Motor neuron (in vitro differentiated cells): Measurements from ENCODE around the gene TMED10. TPM values are rescaled to one million over a fixed set of nuclear protein-coding genes. Genes with fewer than 3 reads are reported as not detected.

Experiments
- ATAC-seq, 8 experiments: fragments of 200-7000 bp; cut with Tn5 transposase; replicated peaks in 6 of 8; 2 replicates each; pipeline ENCODE4 v1.8.0; 2021; ENCODE audit warnings: mild to moderate bottlenecking in 8 of 8, moderate library complexity in 8 of 8
- H3K27ac ChIP-seq, 2 donors: fragments of 250-450 bp; sonication (Bioruptor Pico); 2 replicates each; pipeline ENCODE4 v1.9.0; 2021; ENCODE audit warnings: antibody characterized with exemption in 2 of 2, mild to moderate bottlenecking in 2 of 2, moderate library complexity in 1 of 2
- H3K4me1 ChIP-seq, 2 donors: fragments of 250-450 bp; sonication (Bioruptor Pico); replicated peaks in 1 of 2; 2 replicates each; pipeline ENCODE4 v1.6.1; 2021; ENCODE audit warnings: antibody characterized with exemption in 2 of 2, mild to moderate bottlenecking in 2 of 2, moderate library complexity in 1 of 2
- H3K4me3 ChIP-seq, 5 donors: fragments of 250-450 bp; sonication (Bioruptor Pico); 2 replicates each; pipeline ENCODE4 v1.9.0; 2021; ENCODE audit warnings: antibody characterized with exemption in 5 of 5, mild to moderate bottlenecking in 5 of 5, moderate library complexity in 4 of 5
- WGBS, 10 experiments: fragments of 450-650 bp; shearing (Covaris generic); methylation state at CpG; one replicate each; pipeline ENCODE4 v1.0.0; 2022; 5-methylcytosine and 5-hydroxymethylcytosine counted together
- in situ Hi-C, 9 experiments: fragments of 400-800 bp; cut with MboI; loops; one replicate each; pipeline ENCODE4 v1.15.0; 2021; ENCODE audit warnings: low sequenced_read_pairs in 9 of 9, low pct_unique_long_range_greater_than_20kb in 2 of 9; ENCODE audit not compliant: unreplicated experiment in 9 of 9
- total RNA-seq, 8 experiments: library from RNA; unstranded; fragments of 300-600 nt; gene quantifications; 2 replicates each; pipeline versions ENCODE4 v1.2.3 to v1.2.4, GENCODE V29; 2022

Gene TMED10
- total RNA-seq = 100 to 1,000 TPM in 4 of 8 experiments, 10 to 100 TPM in 4; 76.0 to 299 (median 119) TPM

DNA sequence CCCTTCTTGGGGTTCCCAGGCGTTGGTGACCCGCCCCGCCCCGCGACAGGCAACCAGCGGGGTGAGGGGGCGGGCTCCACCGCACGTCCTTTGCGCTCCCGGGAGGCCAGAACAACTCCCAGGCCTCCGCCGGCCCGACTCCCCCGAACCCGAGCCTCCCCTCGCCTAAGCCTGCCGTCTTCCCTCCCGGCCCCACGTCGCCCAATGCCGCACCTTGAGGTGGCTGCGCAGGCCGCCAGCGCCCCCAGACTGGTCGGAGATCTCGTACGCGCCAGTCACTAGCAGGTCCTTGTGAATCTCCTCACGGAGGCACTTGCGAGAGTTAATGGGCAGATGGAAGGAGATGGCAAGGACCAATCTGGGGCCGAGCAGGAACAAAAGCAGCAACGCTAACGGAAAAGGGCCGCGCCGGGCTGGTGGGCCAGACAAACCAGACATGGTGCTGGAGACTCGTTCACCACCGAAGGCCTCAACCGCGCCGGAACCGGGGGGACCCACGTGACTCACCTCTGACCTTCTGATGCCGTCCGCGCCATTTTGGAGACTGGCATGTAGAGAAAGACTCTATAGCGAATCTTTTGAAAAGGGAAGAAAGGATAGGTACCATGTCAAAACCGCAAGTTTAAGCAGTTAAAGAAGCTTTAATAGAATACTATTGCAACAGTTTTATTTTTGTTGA lies at the start of gene TMED10:
TMED10 (minus strand) TSS at position 471 of the 679 bp plus-strand sequence; CDS start at position 438, 33 bp downstream.
- peaks cover 3 to 11% of the 10 kb centered on the region in 2 donors for H3K4me1 ChIP-seq

DNA sequence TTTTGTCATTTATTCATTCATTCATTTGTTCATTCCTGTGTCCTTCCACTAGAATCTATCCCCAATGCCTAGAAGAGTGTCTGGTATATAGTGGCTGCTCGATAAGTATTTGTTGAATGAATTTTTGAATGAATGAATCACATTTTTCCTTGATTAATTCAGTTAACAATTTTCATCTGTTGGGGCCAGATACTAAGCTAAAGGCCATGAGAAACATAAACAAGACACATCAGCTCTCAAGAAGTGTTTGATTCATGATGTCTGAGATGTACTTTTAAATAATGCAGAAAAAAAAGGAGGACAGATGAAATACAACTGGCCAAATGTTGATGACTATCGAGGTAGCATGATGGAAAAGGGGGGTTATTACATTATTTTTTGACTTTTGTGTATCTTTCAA lies 48.1 kb upstream of the TMED10 start:
- WGBS, 10 experiments = 13 to 100% (median 68%) methylated on average over 1 to 2 of the region's 2 CpGs
- no peak overlapping the region for H3K27ac ChIP-seq
- ATAC-seq = no peak
- peaks cover 0 to 2% of the 10 kb centered on the region in 2 donors for H3K4me1 ChIP-seq
- H3K4me3 ChIP-seq = no peak overlapping the region
- in situ Hi-C loops = no loop called here

More for the DNA sequence above, at the start of gene TMED10:
- H3K27ac ChIP-seq = peak within 1 kb of the TSS; percentile 97
- H3K4me3 ChIP-seq = peak within 1 kb of the TSS; percentile 62 to 86 (median 84)
- in situ Hi-C loops = no loop called here
- peak; percentile 79 to 91 (median 87) for ATAC-seq
- WGBS, 10 experiments = 0% methylated on average over 1 to 19 of the region's 49 CpGs; no CpG with 5 or more reads in 4 of the 10 experiments

DNA sequence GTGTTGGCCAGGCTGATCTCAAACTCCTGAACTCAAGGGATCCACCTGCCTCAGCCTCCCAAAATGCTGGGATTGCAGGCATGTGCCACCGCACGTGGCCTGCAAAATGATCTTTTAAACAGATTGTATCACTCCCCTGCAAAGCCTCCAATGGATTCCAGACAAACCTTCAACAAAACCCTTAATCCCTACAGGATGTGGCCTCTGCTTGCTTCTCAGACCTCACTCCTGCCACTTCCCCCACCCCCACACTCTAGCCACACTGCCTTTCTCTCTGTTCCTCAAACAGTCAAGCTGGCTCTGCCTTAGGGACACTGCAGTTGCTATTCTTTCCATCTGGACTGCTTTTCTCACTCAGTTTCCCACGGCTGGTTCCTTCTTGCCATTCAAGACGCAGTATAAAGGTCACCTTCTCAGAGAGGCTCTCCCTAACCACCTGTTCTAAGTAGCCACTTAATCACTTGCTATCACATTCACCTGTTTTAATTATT lies 47.3 kb upstream of the TMED10 start:
- Histone ChIP-seq H3K4me1 (peaks cover 0 to 2% of the 10 kb centered on the region in 2 donors), H3K4me3 (no peak overlapping the region), H3K27ac (no peak overlapping the region)
- 17 to 69% (median 59%) methylated on average over 1 to 4 of the region's 4 CpGs; no CpG with 5 or more reads in 3 of the 10 experiments for WGBS, 10 experiments
- peak in 1 of 8 experiments; percentile 29 for ATAC-seq
- in situ Hi-C loops = no loop called here

- H3K27ac ChIP-seq = no peak overlapping the region
- ATAC-seq = peak in 2 of 8 experiments; percentile 87 to 91
- in situ Hi-C loops = no loop called here
- no peak overlapping the region for H3K4me3 ChIP-seq
- H3K4me1 ChIP-seq = peaks cover 0 to 2% of the 10 kb centered on the region in 2 donors
- 31 to 100% (median 76%) methylated on average over 1 to 10 of the region's 12 CpGs; no CpG with 5 or more reads in 1 of the 10 experiments for WGBS, 10 experiments
These were observed 45.8 kb upstream of the TMED10 start for GRCh38 chr14:75222208-75222701.

DNA sequence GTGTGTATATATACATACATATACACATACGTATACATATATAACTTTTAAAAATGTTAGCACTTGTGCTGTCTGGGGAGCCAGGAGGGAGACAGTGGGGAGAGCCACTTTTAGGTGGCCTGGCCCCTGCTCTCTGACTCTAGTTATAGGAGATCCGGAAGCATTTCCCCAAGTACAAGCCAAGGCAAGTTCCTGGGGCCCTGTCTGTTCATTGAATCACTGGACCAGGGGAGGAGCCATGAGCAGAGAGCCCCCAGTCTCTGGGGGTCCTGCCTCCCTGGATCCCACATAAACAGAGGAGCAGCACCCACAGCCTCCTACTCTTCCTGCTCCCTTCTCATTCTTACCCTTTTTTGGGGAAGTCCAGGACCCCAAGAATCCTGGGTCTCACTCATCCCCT lies 45.4 kb upstream of the TMED10 start:
- Histone ChIP-seq H3K4me3 (no peak overlapping the region), H3K4me1 (peaks cover 0 to 2% of the 10 kb centered on the region in 2 donors), H3K27ac (no peak overlapping the region)
- WGBS, 10 experiments = 83 to 100% (median 90%) methylated on average over 1 to 2 of the region's 2 CpGs; no CpG with 5 or more reads in 5 of the 10 experiments
- in situ Hi-C loops = no loop called here
- no peak for ATAC-seq

DNA sequence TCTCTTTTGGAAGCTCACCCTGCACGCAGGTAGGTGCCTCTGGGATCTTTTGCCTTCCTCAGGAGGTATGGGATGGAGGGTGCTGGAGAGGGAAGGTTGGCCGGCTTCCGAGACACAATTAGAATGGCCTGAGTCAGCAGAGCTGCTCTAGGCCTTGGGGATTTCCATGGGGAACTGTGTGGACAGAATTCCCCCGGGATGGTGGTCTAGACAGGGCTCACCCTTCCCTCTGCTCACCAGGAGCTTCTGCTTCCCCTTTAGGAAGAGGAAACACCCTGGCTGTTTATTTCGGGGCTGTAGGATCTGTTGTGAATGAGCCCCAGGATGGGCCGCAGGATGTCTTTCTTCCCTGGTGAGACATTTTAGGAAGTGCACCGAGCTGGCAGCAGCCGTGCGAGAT lies 43.7 kb upstream of the TMED10 start:
- peaks cover 0 to 2% of the 10 kb centered on the region in 2 donors for H3K4me1 ChIP-seq
- H3K27ac ChIP-seq = no peak overlapping the region
- ATAC-seq = no peak
- no peak overlapping the region for H3K4me3 ChIP-seq
- in situ Hi-C loops = no loop called here
- WGBS, 10 experiments = 67 to 100% (median 80%) methylated on average over 1 to 4 of the region's 9 CpGs; no CpG with 5 or more reads in 3 of the 10 experiments

DNA sequence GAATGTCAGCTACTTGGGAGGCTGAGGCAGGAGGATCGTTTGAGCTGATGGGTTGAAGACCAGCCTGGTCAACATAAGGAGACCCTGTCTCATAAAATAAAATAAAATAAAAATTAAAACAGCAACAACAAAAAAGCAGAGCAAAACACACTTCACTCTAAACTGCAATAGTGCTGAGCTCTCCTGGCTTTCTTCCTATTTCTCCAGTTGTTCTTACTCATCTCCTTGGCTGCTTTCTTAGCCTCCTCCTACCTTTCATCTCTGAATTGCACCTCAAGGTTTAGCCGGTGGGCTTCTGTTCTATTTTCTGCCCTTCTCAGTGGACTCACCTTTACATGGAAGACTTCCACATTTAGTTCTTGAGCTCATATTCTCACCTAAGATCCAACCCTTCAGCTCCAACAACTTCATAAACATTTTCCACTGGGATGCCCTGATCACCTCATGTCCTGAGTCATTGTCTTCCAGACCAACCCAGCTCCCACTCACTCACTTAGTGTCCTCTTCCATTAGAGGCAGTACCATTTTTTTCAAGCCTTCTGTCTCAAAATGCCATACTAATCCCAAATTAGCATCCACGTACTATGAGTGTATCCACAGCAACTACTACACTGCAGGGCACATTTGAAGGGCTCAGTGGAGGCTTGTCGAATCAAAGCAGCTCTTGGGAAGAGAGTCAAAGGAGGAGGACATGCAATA lies 41.2 kb upstream of the TMED10 start:
- WGBS, 10 experiments = 33 to 96% (median 79%) methylated on average over 2 to 4 of the region's 4 CpGs; no CpG with 5 or more reads in 1 of the 10 experiments
- Histone ChIP-seq H3K4me3 (no peak overlapping the region), H3K27ac (no peak overlapping the region), H3K4me1 (no peaks in the 10 kb centered on the region)
- ATAC-seq = peak in 1 of 8 experiments; percentile 13
- in situ Hi-C loops = no loop called here

- no peak overlapping the region for H3K4me3 ChIP-seq
- ATAC-seq = no peak
- no peaks in the 10 kb centered on the region for H3K4me1 ChIP-seq
- in situ Hi-C loops = no loop called here
- WGBS, 10 experiments = 50 to 100% (median 86%) methylated on average over 1 to 6 of the region's 6 CpGs
- no peak overlapping the region for H3K27ac ChIP-seq
These were observed 40.1 kb upstream of the TMED10 start for GRCh38 chr14:75216427-75217006.

- in situ Hi-C loops = no loop called here
- Histone ChIP-seq H3K4me3 (no peak overlapping the region), H3K27ac (no peak overlapping the region), H3K4me1 (no peaks in the 10 kb centered on the region)
- no peak for ATAC-seq
- WGBS, 10 experiments = 43 to 94% (median 65%) methylated on average over 1 to 5 of the region's 6 CpGs; no CpG with 5 or more reads in 6 of the 10 experiments
These were observed 39.1 kb upstream of the TMED10 start for GRCh38 chr14:75215520-75215919.

DNA sequence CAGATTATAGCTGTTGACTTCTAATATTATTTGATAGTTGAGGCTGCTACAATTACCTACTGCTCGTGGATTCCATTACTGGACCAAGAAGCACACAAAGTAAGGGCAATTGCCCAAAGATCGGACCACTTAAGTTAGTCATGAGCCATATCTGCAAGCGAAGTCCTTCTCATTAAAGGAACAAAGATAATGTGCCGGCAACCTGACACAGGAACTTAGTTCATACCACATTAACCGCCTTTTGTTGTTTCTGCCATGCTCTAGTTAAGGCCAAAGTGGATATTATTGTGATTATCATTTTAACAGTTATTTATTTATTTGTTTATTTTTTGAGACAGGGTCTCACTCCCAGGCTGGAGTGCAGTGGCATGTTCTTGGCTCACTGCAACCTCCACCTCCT lies 38.1 kb upstream of the TMED10 start:
- Histone ChIP-seq H3K27ac (no peak overlapping the region), H3K4me1 (no peaks in the 10 kb centered on the region), H3K4me3 (no peak overlapping the region)
- no peak for ATAC-seq
- in situ Hi-C loops = no loop called here
- WGBS, 10 experiments = 50 to 100% (median 85%) methylated on average over 1 to 5 of the region's 5 CpGs; no CpG with 5 or more reads in 1 of the 10 experiments

DNA sequence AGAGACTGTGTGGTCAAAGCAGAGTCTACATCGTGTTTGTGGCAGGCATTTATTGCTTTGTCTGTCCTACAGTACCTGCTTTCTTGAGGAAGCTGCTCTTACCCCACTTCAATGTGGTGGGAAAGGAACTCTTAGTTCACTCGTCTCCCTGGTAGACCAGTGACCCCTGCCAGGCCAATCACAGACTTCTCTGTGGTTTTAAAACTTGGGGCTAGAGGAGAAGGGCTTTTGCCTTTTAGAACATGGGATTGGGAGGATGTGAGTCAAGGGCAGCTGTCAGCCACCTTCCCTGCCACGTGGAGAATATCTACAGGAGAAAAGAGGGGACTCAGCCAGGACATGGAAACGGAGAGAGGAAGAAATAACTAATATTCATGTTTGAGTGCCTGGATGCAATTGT lies 36.8 kb upstream of the TMED10 start:
- in situ Hi-C loops = no loop called here
- H3K4me3 ChIP-seq = no peak overlapping the region
- H3K4me1 ChIP-seq = no peaks in the 10 kb centered on the region
- 19 to 80% (median 47%) methylated on average over 1 to 4 of the region's 4 CpGs; no CpG with 5 or more reads in 2 of the 10 experiments for WGBS, 10 experiments
- ATAC-seq = no peak
- H3K27ac ChIP-seq = no peak overlapping the region

DNA sequence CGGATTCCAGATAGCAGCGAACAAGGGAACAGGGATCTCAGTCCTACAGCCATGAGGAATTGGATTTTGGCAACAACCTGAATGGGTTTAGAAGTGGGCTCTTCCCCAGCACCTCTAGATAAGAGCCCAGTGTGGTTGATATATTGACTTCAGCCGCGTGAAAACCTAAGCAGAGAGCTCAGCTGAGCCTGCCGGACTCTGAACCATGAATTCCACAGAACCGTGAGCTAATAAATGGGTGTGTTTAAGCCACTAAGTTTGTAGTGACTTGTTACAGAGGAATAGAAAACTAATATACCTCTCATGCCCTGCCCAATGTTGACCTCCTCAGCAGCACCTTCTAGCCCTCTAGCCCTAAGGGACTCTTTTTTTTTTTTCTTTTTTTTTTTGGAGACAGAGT lies 32.4 kb upstream of the TMED10 start:
- no peaks in the 10 kb centered on the region for H3K4me1 ChIP-seq
- WGBS, 10 experiments = 60 to 100% (median 91%) methylated on average over 1 to 6 of the region's 6 CpGs; no CpG with 5 or more reads in 3 of the 10 experiments
- no peak overlapping the region for H3K27ac ChIP-seq
- in situ Hi-C loops = no loop called here
- no peak for ATAC-seq
- H3K4me3 ChIP-seq = no peak overlapping the region

DNA sequence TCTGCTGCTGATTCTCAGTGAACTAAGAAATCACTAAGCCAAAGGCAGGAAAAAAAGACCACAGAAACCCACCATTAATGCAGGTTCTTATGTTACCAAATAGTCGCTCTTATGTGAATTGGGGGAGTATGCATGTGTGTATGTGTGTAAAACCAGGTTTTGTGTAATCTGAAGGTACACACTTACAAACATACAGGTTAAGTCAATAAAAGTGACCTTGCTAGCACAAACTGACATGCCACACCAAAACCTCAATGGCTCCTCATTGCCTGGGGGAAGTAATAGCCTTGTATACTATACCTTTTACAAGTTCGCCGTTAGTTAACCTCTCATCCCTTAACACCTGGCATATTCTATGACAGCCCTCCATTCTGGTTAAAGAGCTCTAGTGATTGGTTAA lies 29.8 kb upstream of the TMED10 start:
- no peak overlapping the region for H3K27ac ChIP-seq
- H3K4me1 ChIP-seq = no peaks in the 10 kb centered on the region
- in situ Hi-C loops = no loop called here
- WGBS, 10 experiments = 80 to 100% (median 90%) methylated on average over 1 to 3 of the region's 3 CpGs
- H3K4me3 ChIP-seq = no peak overlapping the region
- ATAC-seq = no peak
